ENCODE data around the gene CCL13. TPM values are rescaled to one million over a fixed set of nuclear protein-coding genes. Genes with fewer than 3 reads are reported as not detected.

The CCL13 gene
- total RNA-seq, 4 donors from 2014 or later: 1.5 TPM; not detected in 3

GRCh38 chr17:34384822-34385605, 28.7 kb downstream of the CCL13 start:
- Histone ChIP-seq H3K27me3 (peaks cover 0 to 1% (median 0%) of the 10 kb centered on the region in 3 donors), H3K36me3 (no peaks in the 10 kb centered on the region), H3K27ac (no peak overlapping the region), H3K4me1 (no peaks in the 10 kb centered on the region), H3K4me3 (no peak overlapping the region), H3K9me3 (no peaks in the 10 kb centered on the region)
- no peak for ATAC-seq
- no peak for DNase-seq
- intact Hi-C loops (cut with DNase I; ENCODE audit: low total_unique reads): no loop called here
- TF ChIP-seq POLR2A (IDR thresholded peaks at IDR 0.05) (no peak), CTCF (IDR thresholded peaks at IDR 0.05 in 4 of 5, conservative IDR thresholded peaks at IDR 0.05 in 1 of 5) (no peak)
- in situ Hi-C loops (cut with MboI; ENCODE audit: low sequenced_read_pairs in 4 of 4): no loop called here

GRCh38 chr17:34386343-34386696, 30.0 kb downstream of the CCL13 start:
- in situ Hi-C loops (cut with MboI; ENCODE audit: low sequenced_read_pairs in 4 of 4): no loop called here
- ATAC-seq (no peak), DNase-seq (no peak)
- no peaks in the 10 kb centered on the region for H3K36me3 ChIP-seq
- no peaks in the 10 kb centered on the region for H3K27me3 ChIP-seq
- intact Hi-C loops (cut with DNase I; ENCODE audit: low total_unique reads): no loop called here
- no peak overlapping the region for H3K4me3 ChIP-seq
- H3K27ac ChIP-seq: no peak overlapping the region
- no peaks in the 10 kb centered on the region for H3K4me1 ChIP-seq
- TF ChIP-seq POLR2A (IDR thresholded peaks at IDR 0.05) (no peak), CTCF (IDR thresholded peaks at IDR 0.05 in 4 of 5, conservative IDR thresholded peaks at IDR 0.05 in 1 of 5) (no peak)
- no peaks in the 10 kb centered on the region for H3K9me3 ChIP-seq

GRCh38 chr17:34386697-34387550, 30.6 kb downstream of the CCL13 start:
- no peak for DNase-seq
- ATAC-seq: no peak
- in situ Hi-C loops (cut with MboI; ENCODE audit: low sequenced_read_pairs in 4 of 4) (no loop called here), intact Hi-C loops (cut with DNase I; ENCODE audit: low total_unique reads) (no loop called here)
- no peak overlapping the region for H3K27ac ChIP-seq
- H3K4me3 ChIP-seq: no peak overlapping the region
- no peaks in the 10 kb centered on the region for H3K4me1 ChIP-seq
- no peaks in the 10 kb centered on the region for H3K9me3 ChIP-seq
- H3K27me3 ChIP-seq: no peaks in the 10 kb centered on the region
- TF ChIP-seq POLR2A (IDR thresholded peaks at IDR 0.05) (no peak), CTCF (IDR thresholded peaks at IDR 0.05 in 4 of 5, conservative IDR thresholded peaks at IDR 0.05 in 1 of 5) (no peak)
- H3K36me3 ChIP-seq: no peaks in the 10 kb centered on the region

GRCh38 chr17:34387566-34387965, 31.3 kb downstream of the CCL13 start:
- no peak for ATAC-seq

More at GRCh38 chr17:34387566-34387965, 31.3 kb downstream of the CCL13 start:
- Histone ChIP-seq H3K27ac (no peak overlapping the region), H3K27me3 (no peaks in the 10 kb centered on the region), H3K36me3 (no peaks in the 10 kb centered on the region), H3K9me3 (no peaks in the 10 kb centered on the region), H3K4me3 (no peak overlapping the region), H3K4me1 (no peaks in the 10 kb centered on the region)
- TF ChIP-seq CTCF (IDR thresholded peaks at IDR 0.05 in 4 of 5, conservative IDR thresholded peaks at IDR 0.05 in 1 of 5) (no peak), POLR2A (IDR thresholded peaks at IDR 0.05) (no peak)
- no peak for DNase-seq
- in situ Hi-C loops (cut with MboI; ENCODE audit: low sequenced_read_pairs in 4 of 4) (no loop called here), intact Hi-C loops (cut with DNase I; ENCODE audit: low total_unique reads) (no loop called here)
